ENCODE results near the gene PDE1A. TPM values are rescaled to one million over a fixed set of nuclear protein-coding genes. Genes with fewer than 3 reads are reported as not detected.

Gene PDE1A
- total and polyA plus RNA-seq, 2 of the 4 experiments (the other 2 are of a cell fraction): 0.24 to 0.90 TPM

- no peak overlapping the region for H4K5ac ChIP-seq (ENCODE audit: low read depth, low read length)
- intact Hi-C loops (cut with micrococcal nuclease): no loop called here
- no peaks in the 10 kb centered on the region for H3K9me3 ChIP-seq (ENCODE audit: control insufficient read depth, insufficient read depth, low read length)
- dilution Hi-C loops (cut with HindIII; ENCODE audit: low sequenced_read_pairs, unreplicated experiment): no loop called here
- H3K36me3 ChIP-seq (ENCODE audit: control insufficient read depth, insufficient read depth, low read length): no peaks in the 10 kb centered on the region
- DNase-seq (no peak), ATAC-seq (ENCODE audit: low read depth) (no peak)
- no peak overlapping the region for H3K4me2 ChIP-seq (ENCODE audit: low read depth, low read length)
- H3K27me3 ChIP-seq (ENCODE audit: control insufficient read depth, insufficient read depth, low read length): no peaks in the 10 kb centered on the region
- no TSS peak for BruUV-seq (replicated peaks)
- no peak overlapping the region for H2BK15ac ChIP-seq (ENCODE audit: low read depth, low read length)
- TF ChIP-seq BHLHE40 (IDR thresholded peaks at IDR 0.05; ENCODE audit: low read depth, low read length) (no peak), RCOR1 (IDR thresholded peaks at IDR 0.05; ENCODE audit: insufficient replicate concordance, low read length) (no peak), POLR2A (IDR thresholded peaks at IDR 0.05; ENCODE audit: low read depth, low read length) (no peak), ELK1 (IDR thresholded peaks at IDR 0.05; ENCODE audit: borderline replicate concordance, low read depth, low read length) (no peak), CTCF (conservative IDR thresholded peaks at IDR 0.05; ENCODE audit: low read depth, low read length) (no peak), FOS (IDR thresholded peaks at IDR 0.05; ENCODE audit: low read depth, low read length) (no peak), CEBPB (IDR thresholded peaks at IDR 0.05; ENCODE audit: low read depth, low read length) (no peak), CHD1 (IDR thresholded peaks at IDR 0.05; ENCODE audit: low read depth, low read length) (no peak), NFE2L2 (IDR thresholded peaks at IDR 0.05; ENCODE audit: low read depth, low read length) (no peak), RAD21 (IDR thresholded peaks at IDR 0.05; ENCODE audit: low read length) (no peak), RFX5 (IDR thresholded peaks at IDR 0.05; ENCODE audit: low read depth, low read length) (no peak), MAFK (IDR thresholded peaks at IDR 0.05; ENCODE audit: low read depth, low read length) (no peak)
- H2AK9ac ChIP-seq (replicated peaks; ENCODE audit: low read depth, low read length, poor library complexity): no peak overlapping the region
- no peak overlapping the region for H2BK20ac ChIP-seq (ENCODE audit: low read depth, low read length)
- POLR2A ChIA-PET (ENCODE audit: unreplicated experiment): no interaction called here
- H3K14ac ChIP-seq (replicated peaks; ENCODE audit: low read depth, low read length): no peak overlapping the region
- H3K9ac ChIP-seq (ENCODE audit: low read depth, low read length): no peak overlapping the region
- H3K18ac ChIP-seq (ENCODE audit: low read depth, low read length): no peak overlapping the region
- H4K91ac ChIP-seq (ENCODE audit: insufficient read depth, low read depth, low read length): no peak overlapping the region
- H4K20me1 ChIP-seq (ENCODE audit: insufficient read depth, low read length): no peaks in the 10 kb centered on the region
- CTCF ChIA-PET: no interaction called here
- no peak overlapping the region for H2AK5ac ChIP-seq (ENCODE audit: low read depth, low read length)
- H3K27ac ChIP-seq (ENCODE audit: insufficient read depth, low read length): no peak overlapping the region
- no peaks in the 10 kb centered on the region for H3K79me1 ChIP-seq (ENCODE audit: low read depth in 1 of 2, low read length in 2 of 2)
- no peak overlapping the region for H3K23ac ChIP-seq (ENCODE audit: low read depth, low read length)
- H3K4ac ChIP-seq (ENCODE audit: low read depth, low read length): no peak overlapping the region
- H3K9me1 ChIP-seq (ENCODE audit: insufficient read depth, low read length): no peaks in the 10 kb centered on the region
- WGBS, 2 experiments (ENCODE audit: extremely low coverage in 2 of 2, insufficient read length in 1 of 2): no CpG with 5 or more reads among the region's 3 CpGs
- H3K4me1 ChIP-seq (ENCODE audit: control insufficient read depth, insufficient read depth, low read length): no peaks in the 10 kb centered on the region
- no peak overlapping the region for H2BK5ac ChIP-seq (ENCODE audit: low read depth, low read length, poor library complexity, severe bottlenecking)
- no peak overlapping the region for H3K4me3 ChIP-seq (ENCODE audit: insufficient read depth, low read depth, low read length)
- no peak overlapping the region for H2BK120ac ChIP-seq (ENCODE audit: low read depth, low read length)
- no peak overlapping the region for H4K8ac ChIP-seq (ENCODE audit: low read depth in 2 of 2, low read length in 2 of 2)
- no peak overlapping the region for H3K56ac ChIP-seq (ENCODE audit: extremely low read depth, insufficient read depth, low read length)
- in situ Hi-C loops (cut with MboI; ENCODE audit: low sequenced_read_pairs): no loop called here
- H2AFZ ChIP-seq (replicated peaks; ENCODE audit: low read length, poor library complexity): no peak overlapping the region
These were observed 143.3 kb downstream of the PDE1A start for GRCh38 chr2:182283512-182283911.
